K562 (cell line): ENCODE data around the gene OTUD5. TPM values are rescaled to one million over a fixed set of nuclear protein-coding genes. Genes with fewer than 3 reads are reported as not detected.
A peak's percentile ranks its signal among the peaks of the same experiment; 100 is the strongest.

ENCODE experiments used
- BCOR ChIP-seq: fragments of 450-650 bp; IDR thresholded peaks from 2 replicates; pipeline ENCODE4 v1.6.1; 2016
- CBX3 ChIP-seq, 2 experiments: IDR thresholded peaks; 1 replicate in 1 of 2; 2 replicates in 1 of 2; pipeline ENCODE4 v1.6.1; 2012; ENCODE audit warnings: inconsistent platforms in 2 of 2, low read length in 2 of 2, borderline replicate concordance in 1 of 2, control low read depth in 1 of 2
- FOXP1 ChIP-seq: sonication (generic); formaldehyde crosslinking; IDR thresholded peaks from 2 replicates; pipeline ENCODE4 v1.8.0; 2022; ENCODE audit warnings: mild to moderate bottlenecking, missing genetic modification reagents
- FUS ChIP-seq: fragments of 200-400 bp; formaldehyde crosslinking; optimal IDR thresholded peaks from 2 replicates; pipeline ENCODE3; 2017; ENCODE audit warnings: low read depth, low read length
- MAZ ChIP-seq, 2 experiments: fragments of 450-650 bp in 1 of 2; sonication (generic) in 1 of 2; formaldehyde crosslinking; IDR thresholded peaks in 1 of 2; conservative IDR thresholded peaks in 1 of 2; 2 replicates each; pipeline versions ENCODE4 v1.4.0 to v1.5.0; 2020; ENCODE audit warnings: mild to moderate bottlenecking in 1 of 2, missing genetic modification reagents in 1 of 2
- MTA1 ChIP-seq: fragments of 450-650 bp; IDR thresholded peaks from 2 replicates; pipeline ENCODE4 v1.6.1; 2017; ENCODE audit warnings: borderline replicate concordance
- MXI1 ChIP-seq: IDR thresholded peaks from 2 replicates; pipeline ENCODE4 v1.6.1; 2011; ENCODE audit warnings: low read depth, mild to moderate bottlenecking, improper control_type of control experiment, low read length
- MYBL2 ChIP-seq, 2 experiments: fragments of 450-650 bp in 1 of 2; sonication (generic) in 1 of 2; formaldehyde crosslinking in 1 of 2; IDR thresholded peaks; 2 replicates each; pipeline versions ENCODE4 v1.6.1 to v1.8.1; 2017 to 2022; ENCODE audit warnings: borderline replicate concordance in 1 of 2, inconsistent platforms in 1 of 2, low read depth in 1 of 2, mild to moderate bottlenecking in 1 of 2, missing genetic modification reagents in 1 of 2, moderate library complexity in 1 of 2
- NCOA4 ChIP-seq: fragments of 450-650 bp; IDR thresholded peaks from 2 replicates; pipeline ENCODE4 v1.6.1; 2018; ENCODE audit warnings: mild to moderate bottlenecking; ENCODE audit not compliant: partially characterized antibody
- SOX6 ChIP-seq: fragments of 450-650 bp; IDR thresholded peaks from 2 replicates; pipeline ENCODE4 v1.6.1; 2014; ENCODE audit warnings: mild to moderate bottlenecking
- ZBTB11 ChIP-seq, 3 experiments: fragments of 200-800 bp in 1 of 3; fragments of 250-450 bp in 1 of 3; fragments of 450-650 bp in 1 of 3; sonication (Bioruptor Pico) in 1 of 3; sonication (Bioruptor generic) in 1 of 3; formaldehyde crosslinking in 1 of 3; IDR thresholded peaks; 2 replicates each; pipeline versions ENCODE4 v1.6.1 to v1.8.0; 2016 to 2022; ENCODE audit warnings: mild to moderate bottlenecking in 2 of 3, missing genetic modification characterization in 2 of 3, missing compliant biosample characterization in 1 of 3, moderate library complexity in 1 of 3
- ZNF12 ChIP-seq: sonication (generic); formaldehyde crosslinking; IDR thresholded peaks from 2 replicates; pipeline ENCODE4 v1.4.0; 2020; ENCODE audit warnings: mild to moderate bottlenecking, missing genetic modification reagents
- ZNF165 ChIP-seq: fragments of 250-450 bp; sonication (Bioruptor Pico); IDR thresholded peaks from 2 replicates; pipeline ENCODE4 v1.4.0; 2020; ENCODE audit warnings: borderline replicate concordance
- polyA plus RNA-seq, 8 experiments: library from polyadenylated mRNA; depleted of rRNA in 4 of 8; stranded (reverse) in 5 of 8; unstranded in 3 of 8; fragments of >200 nt; fragmentation: Nextera tagmentation in 2 of 8; fragmentation: Illumina TruSeq in 1 of 8; extraction: Ambion mirVana in 2 of 8; extraction: Trizol in 1 of 8; gene quantifications; 2 replicates each; pipeline versions ENCODE4 v1.2.1 to v1.2.3, GENCODE V29; 2011 to 2014; ENCODE audit warnings: inconsistent platforms in 1 of 8, missing spikeins in 1 of 8
- total RNA-seq, 7 experiments: library from RNA; depleted of rRNA in 6 of 7; stranded (reverse); fragments of >200 nt in 6 of 7; fragmentation: Illumina TruSeq in 2 of 7; extraction: Trizol in 2 of 7; gene quantifications; 2 replicates each; pipeline versions ENCODE4 v1.2.1 to v1.2.3, GENCODE V29; 2011 to 2021; ENCODE audit warnings: low replicate concordance in 1 of 7
- TF ChIP-seq, protein P1 (sequence below), 3 experiments: IDR thresholded peaks in 2 of 3; conservative IDR thresholded peaks in 1 of 3; 2 replicates each; pipeline ENCODE4 v1.5.1; 2011 to 2012; ENCODE audit warnings: low read length in 3 of 3, mild to moderate bottlenecking in 3 of 3, control low read depth in 2 of 3, improper control_type of control experiment in 1 of 3, inconsistent platforms in 1 of 3, low read depth in 1 of 3, mixed read lengths in 1 of 3, moderate library complexity in 1 of 3; ENCODE audit not compliant: insufficient read depth in 2 of 3

The OTUD5 gene
- total and polyA plus RNA-seq, 9 of the 15 experiments (the other 6 are each of a cell fraction or from before 2014, with no cell fraction given) = 3.6 to 102 (median 59.0) TPM

GRCh38 chrX:48891402-48892288 is 65.8 kb downstream of the OTUD5 start (continued):
- no peak for TF ChIP-seq ZBTB11 (CRISPR knock-in tag; IDR thresholded peaks at IDR 0.05)
- TF ChIP-seq, protein P1, sequence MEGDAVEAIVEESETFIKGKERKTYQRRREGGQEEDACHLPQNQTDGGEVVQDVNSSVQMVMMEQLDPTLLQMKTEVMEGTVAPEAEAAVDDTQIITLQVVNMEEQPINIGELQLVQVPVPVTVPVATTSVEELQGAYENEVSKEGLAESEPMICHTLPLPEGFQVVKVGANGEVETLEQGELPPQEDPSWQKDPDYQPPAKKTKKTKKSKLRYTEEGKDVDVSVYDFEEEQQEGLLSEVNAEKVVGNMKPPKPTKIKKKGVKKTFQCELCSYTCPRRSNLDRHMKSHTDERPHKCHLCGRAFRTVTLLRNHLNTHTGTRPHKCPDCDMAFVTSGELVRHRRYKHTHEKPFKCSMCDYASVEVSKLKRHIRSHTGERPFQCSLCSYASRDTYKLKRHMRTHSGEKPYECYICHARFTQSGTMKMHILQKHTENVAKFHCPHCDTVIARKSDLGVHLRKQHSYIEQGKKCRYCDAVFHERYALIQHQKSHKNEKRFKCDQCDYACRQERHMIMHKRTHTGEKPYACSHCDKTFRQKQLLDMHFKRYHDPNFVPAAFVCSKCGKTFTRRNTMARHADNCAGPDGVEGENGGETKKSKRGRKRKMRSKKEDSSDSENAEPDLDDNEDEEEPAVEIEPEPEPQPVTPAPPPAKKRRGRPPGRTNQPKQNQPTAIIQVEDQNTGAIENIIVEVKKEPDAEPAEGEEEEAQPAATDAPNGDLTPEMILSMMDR (IDR thresholded peaks at IDR 0.05 in 2 of 3, conservative IDR thresholded peaks at IDR 0.05 in 1 of 3; ENCODE audit: insufficient read depth in 2 of 3, low read depth in 1 of 3, low read length in 3 of 3) = peak; percentile 67 to 97 (median 88)
- no peak for TF ChIP-seq MYBL2 (IDR thresholded peaks at IDR 0.05; ENCODE audit: low read depth)
- TF ChIP-seq MYBL2 (CRISPR knock-in tag; IDR thresholded peaks at IDR 0.05; ENCODE audit: borderline replicate concordance) = no peak
- no peak for TF ChIP-seq SOX6
- TF ChIP-seq ZNF165 (CRISPR knock-in tag) = no peak
- TF ChIP-seq MTA1 = no peak
- TF ChIP-seq FUS = no peak
- peak in 1 of 2 experiments; percentile 61; a peak in 1 of 4 replicates for TF ChIP-seq MAZ (CRISPR knock-in tag; conservative IDR thresholded peaks at IDR 0.05 in 1 of 2, IDR thresholded peaks at IDR 0.05 in 1 of 2)
- no peak for TF ChIP-seq MXI1
- TF ChIP-seq NCOA4 = no peak
- no peak for TF ChIP-seq ZNF12 (CRISPR knock-in tag)
- no peak for TF ChIP-seq FOXP1 (CRISPR knock-in tag)
- TF ChIP-seq CBX3 (IDR thresholded peaks at IDR 0.05; ENCODE audit: borderline replicate concordance in 1 of 2, low read length in 2 of 2) = no peak
- TF ChIP-seq BCOR = no peak
